CD4-positive, alpha-beta T cell treated with Interleukin-10 for 1 hour (primary cell): ENCODE measurements around the gene RTTN.

Experiments
- DNase-seq: peaks from one replicate; pipeline ENCODE4 v3.0.0-alpha.2; 2020

Gene RTTN

DNA sequence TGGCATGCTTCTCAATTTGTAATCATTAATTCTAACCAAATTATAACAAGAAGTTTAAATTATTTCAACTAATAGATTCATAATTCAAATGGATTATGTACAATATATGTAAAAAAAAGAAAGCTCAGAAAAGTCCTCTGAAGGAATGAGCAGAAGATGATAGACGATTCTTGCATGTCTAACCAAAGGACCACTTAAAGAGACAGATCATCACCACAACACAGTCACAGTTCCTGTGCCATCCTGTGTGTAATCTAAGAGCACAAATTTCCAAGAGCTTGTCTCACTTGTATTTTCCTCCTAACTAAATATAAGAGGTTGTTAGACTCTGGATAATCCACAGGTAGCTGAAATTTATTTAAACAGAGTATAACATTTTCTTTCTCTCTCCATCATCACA, 135.5 kb downstream of the RTTN start:
- no peak for DNase-seq

DNA sequence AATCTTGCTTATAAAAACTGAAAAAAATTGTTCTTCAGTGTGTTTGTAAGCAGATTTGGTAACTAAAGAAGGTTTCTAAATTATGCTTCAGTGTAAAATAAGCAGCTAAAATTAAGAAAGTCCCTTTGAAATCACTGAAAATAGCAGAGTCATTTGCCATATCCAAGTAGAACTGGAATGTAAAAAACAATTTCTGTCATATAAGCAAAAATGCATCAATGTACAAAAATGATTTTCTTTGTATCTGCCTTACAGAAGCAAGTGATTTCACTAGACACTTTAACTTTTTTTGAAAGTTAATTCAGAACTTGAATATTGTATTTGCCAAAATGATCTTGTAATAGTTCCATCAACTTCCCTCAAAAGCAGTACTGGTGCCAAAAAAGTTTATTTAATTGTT, 136.1 kb downstream of the RTTN start:
- DNase-seq, result no peak

DNA sequence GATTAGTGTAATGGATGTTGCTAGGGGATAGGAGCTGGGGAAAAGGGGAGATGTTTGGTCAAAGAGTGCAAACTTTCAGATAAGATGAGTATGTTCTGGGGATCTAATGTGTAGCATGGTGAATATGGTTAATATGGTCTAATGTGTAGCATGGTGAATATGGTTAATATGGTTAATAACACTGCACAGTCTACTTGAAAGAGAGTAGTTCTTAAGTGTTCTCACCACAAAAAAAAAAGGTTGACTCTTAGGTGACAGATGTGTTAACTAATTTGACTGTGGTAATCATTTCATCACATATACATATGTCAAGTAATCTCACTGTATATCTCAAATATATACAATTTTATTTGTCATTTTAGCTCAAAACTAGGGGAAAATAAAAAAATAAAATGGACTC, 136.5 kb downstream of the RTTN start:
- DNase-seq, result no peak

DNA sequence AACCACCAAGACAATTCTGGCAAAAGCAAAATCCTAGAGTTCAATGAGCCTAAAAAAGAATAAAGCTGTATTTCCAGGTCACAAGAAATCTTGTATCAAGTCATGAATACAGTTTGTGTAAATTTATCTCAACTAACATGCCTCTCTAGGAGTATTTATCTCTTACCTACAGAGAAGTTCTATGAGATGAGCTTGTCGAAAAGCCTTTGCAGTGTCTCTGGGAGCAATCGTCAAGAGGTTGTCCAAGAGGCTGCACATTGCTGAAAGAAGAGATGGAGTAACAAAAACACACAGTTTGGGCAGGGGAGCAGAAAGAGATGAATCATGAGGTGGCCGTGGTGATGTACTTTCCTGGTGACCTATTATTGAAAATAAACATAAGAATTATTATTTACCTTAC, 145.8 kb downstream of the RTTN start:
- DNase-seq, result no peak

DNA sequence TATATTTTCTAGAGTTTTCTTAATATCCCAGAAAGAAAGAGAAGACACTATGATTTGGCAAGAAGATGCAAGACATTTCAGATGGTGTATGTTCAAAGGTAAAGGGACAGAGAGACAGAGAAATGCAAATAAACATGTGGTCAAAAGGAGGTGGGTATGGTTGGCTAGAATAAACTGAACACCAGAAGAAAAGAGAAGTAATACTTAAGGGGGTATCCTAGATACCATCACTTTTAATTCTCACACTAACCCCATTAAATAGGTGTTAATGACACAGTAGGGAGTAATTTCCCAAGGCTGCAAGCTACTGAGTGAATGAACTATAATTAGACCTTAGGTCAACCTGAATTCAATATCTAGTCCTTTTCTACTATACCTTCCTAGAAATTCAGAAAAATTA, 146.6 kb downstream of the RTTN start:
- DNase-seq, result no peak

DNA sequence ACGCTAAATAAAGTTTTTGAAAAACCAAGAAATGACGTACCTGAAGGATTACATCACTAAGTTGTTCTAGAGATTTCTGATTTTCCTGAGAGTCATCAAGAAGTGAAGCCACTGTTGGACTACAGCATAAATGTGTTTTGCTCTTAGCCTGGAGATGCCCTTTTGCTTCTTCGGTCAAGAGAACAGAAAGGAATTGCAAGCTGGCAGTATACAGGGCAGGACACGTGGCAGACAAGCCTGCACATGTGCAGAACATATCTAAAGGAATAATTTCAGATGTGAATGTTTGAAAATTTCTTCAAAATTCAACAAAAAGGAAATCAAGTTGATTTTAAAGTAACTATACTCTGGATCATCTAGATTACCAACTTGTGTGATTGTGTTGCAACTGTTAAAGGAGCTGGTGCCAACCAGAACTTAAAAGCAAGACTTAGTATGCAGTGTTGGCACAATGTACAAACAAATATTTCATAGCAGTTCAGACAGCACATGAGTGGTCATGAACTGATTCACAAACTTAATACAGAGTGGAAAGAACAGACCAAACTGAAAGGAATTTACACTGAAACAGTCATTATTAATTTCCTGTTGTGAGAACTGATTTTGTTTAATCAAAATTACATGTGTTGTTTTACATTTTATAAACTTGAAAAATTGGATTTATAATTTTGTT, 157.4 kb downstream of the RTTN start:
- no peak for DNase-seq

DNA sequence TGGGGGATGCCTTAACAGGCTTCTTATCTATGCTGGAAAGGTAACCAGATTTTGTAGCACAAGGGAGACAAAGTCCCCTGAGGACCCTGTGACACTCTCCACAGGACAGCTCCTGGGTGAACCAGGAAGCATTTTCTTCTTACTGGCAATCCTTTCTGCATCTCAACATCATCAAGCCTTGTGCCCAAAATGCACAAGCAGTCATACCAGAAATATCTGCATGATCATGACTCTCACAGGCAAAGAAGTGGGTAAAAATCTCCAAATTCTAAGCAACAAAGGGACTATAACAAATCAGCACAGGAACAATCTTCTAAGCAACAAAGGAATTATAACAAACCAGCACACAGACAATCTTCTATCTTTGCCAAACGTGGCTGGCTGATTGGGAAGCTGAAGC, 158.7 kb downstream of the RTTN start:
- no peak for DNase-seq

DNA sequence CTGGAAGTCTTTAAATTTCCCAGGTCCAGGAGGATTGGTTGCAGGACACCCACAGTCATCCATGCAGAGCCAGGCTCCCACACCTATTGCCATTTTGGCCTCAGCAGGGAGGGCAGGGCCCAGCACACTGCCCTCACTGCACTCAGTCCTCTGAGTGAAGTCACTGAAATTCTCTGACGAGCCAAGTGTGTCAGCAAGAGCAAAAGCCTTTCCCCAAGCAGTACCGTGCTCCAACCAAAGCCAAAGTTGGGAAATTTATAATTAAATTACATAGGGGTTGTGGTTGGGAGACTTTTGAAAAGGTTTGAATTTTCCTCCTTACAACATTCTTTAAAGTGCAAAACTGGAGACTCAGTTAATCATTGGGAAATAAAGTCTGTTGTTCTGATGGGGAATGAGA, 159.3 kb downstream of the RTTN start:
- DNase-seq, result no peak

DNA sequence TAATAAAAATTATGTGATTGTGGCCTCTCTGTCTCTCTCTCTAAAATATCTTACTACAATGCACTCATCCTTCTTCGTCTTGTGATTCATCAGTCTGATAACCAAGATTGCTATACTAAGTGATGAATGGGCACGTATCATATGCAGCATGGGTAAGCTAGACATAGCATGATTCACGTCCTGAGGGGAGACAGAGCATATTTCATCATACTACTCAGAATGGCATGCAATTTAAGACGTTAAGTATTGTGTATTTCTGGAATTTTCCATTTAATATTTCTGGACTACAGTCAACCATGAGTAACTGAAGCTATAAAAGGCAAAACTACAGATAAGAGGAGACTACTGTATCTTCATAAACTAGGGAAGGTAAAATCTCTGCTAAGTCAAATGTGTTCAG, 160.9 kb downstream of the RTTN start:
- DNase-seq, result no peak

DNA sequence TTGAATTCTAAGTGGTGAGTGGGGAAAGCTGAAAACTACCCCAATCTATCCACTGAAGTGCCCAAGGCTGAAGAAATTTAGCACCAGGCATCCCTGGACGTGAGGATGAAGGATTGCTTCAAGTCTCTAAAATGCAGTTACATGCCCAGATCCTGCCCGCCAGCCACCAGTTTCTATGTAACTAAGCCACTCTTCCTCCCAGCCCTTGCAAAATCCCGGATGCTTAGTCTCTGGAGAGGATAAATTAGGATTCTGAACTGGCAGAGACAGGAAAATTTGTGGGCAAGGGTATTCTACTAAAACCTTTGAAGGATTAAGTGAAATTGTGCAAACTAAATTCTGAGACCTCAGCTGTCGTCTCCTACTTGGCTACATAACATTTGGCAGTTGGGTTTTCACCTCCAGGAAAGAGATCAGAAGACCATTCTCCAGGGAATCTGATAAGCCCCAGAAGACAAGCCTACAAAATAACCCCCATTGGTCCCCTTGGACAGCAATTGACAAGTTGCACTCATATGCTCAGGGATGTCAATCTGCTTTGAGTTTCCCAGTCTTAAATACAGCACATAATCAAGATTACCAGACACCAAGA, 163.9 kb downstream of the RTTN start:
- DNase-seq, result no peak

DNA sequence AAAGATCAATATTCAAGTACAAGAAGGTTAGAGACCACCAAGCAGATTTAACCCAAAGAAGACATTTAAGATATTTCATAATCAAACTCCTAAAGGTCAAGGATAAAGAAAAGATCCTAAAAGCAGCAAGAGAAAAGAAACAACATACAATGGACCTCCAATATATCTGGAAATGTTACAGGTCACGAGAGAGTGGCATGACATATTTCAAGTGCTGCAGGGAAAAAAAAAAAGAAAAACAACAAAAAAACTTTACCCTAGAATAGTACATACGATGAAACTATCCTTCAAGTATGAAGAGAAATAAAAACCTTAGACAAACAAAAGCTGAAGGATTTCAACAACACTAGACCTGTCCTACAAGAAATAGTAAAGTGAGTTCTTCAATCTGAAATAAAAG, 166.3 kb downstream of the RTTN start:
- DNase-seq, result no peak

DNA sequence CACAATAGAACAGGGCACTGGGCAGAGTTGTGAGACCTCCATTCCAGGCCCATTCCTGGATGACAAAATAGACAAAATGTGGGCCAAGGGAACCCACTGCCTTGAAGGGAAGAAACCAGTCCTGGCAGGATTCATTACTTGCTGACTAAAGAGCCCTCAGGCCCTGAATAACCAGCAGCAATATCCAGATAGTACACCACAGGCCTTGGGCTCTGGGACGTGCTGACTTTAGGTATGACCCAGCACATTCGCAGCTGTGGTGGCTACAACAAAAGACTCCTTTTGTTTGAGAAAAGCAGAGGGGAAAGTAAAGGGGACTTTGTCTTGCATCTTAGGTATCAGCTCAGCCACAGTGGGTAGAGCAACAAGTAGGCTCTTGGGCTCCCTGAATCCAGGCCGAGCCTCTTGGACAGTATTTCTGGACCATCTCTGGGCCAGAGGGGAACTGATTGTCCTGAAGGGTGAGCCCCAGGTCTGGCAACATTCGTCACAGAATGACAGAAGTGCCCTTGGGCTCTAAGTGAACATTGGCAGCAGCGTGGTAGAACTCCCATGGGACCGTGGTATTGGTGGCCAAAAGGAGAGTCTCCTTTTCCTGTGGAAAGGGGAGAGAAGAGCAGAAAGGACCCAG, 167.9 kb downstream of the RTTN start:
- no peak for DNase-seq

DNA sequence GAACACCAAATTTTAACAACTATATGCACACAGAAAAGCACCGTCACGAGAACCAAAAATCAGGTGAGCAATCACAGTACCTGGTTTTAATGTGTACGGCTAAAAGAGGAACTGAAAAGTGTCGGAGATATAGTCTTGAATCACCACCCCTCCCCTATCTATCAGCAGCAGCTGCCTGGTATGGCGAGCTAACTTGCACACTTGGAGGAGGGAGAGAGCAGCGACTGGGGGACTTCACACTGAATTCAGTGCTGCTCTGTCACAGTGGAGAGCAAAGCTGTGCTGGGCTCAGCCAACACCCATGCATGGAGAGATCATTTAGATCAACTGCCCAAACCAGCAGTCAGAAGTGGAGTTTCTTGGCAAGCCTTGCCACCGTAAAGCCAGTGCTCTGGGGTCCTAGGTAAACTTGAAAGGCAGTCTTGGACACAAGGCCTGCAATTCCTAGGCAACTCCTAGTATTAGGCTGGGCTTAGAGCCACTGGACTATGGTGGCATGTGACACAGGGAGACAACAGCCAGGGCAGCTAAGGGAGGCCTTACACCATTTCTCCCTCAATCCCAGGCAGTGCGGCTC, 168.6 kb downstream of the RTTN start:
- no peak for DNase-seq

DNA sequence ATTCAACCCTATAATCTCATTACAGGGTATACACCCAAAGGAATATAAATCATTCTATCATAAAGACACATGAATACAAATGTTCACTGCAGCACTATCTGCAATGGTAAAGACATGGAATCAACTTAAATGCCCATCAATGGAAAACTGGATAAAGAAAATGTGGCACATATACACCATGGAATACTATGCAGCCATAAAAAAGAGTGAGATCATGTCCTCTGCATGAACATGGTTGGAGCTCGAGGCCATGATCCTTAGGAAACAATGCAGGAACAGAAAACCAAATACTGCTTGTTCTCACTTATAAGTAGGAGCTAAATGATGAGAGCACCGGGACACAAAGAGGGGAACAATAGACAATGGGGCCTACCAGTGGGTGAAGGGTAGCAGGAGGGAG, 169.3 kb downstream of the RTTN start:
- DNase-seq, result no peak

DNA sequence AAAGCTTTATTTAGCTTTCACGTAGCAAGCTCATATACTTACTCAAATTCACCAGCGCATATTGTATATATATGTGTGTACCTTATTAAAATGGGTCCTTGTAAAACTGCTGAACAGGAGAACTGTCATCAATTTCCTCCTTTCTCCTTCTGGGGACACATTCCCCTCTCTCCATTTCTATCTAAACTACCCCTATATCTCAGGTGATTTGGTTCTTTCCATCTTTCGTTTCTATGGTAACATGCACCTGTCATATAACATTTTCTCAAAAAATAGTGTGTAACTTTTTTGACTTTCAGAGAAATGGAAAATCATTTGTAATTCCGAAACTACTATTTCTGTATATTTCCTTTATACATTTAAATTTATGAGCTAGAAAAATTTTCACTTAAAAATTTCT, 174.3 kb downstream of the RTTN start:
- no peak for DNase-seq

DNA sequence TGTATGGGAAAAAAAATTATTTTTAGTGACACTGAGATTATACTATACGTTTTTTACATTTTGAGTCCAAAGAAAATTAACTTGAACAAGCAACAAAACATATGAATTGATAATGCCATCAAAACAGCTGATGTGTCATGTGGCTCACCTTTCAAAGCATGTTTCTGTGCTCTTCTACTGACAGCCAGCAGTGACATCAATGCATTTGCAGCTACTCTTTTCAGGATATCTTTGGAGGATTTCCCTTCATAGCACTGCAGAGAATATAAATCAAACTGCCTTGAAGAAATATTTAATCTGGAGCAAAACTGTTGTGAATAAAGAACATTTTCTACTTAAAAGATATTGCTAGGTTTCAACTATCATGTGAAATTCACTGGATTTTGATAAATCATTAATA, 174.8 kb downstream of the RTTN start:
- DNase-seq, result no peak

DNA sequence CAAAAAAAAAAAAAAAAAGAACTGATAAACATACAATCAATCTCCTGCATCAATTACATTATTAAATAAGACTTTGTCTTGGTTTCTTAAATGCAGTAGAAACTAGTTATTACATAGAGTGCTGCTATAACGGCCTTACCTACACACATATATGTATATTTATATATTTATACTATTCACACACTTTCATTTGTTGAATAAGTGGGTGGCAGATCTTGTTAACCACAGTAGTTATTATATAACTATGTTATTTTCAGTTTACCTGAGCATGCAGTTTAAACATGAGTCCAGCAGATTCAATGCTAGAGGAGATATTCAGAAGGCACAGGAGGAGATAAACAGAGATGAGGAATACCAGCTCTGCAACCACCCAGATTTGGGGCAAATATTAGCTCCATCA, 176.3 kb downstream of the RTTN start:
- DNase-seq, result no peak

DNA sequence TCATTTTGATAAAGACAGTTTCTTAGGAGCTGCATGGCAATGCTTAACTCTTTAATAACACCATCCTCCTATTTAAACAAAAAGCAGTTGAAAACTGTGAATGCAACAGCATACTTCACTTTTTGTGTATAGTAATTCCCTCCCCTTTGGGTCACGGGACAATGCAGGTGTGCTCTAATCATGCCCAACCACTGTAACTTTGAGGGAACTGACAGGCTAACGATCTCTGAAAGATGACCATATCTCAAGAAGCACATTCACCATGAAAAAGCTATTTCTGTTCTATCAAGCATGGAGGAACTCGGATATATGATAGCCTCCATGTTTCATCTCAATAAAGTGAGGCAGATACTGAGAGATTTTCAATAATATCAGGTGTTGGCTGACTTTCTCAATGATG, 176.8 kb downstream of the RTTN start:
- no peak for DNase-seq

DNA sequence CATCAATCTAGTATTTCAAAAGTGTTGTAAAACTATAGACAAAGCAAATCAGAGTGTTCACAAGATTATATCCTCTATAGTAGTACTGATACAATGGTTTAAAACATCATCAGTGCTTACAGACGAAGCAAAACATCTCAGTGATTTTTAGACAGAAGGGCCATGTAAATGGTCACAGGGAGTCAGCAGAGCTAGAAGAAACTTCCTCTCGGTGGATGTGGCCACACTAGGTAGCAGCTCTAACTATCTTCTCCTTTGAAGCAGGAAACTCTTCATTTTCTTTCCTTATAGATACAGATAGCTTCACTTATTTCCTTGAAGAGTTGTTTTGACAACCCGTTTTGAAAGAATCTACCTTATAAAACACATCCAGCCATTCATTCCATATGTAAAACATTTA, 177.4 kb downstream of the RTTN start:
- no peak for DNase-seq

DNA sequence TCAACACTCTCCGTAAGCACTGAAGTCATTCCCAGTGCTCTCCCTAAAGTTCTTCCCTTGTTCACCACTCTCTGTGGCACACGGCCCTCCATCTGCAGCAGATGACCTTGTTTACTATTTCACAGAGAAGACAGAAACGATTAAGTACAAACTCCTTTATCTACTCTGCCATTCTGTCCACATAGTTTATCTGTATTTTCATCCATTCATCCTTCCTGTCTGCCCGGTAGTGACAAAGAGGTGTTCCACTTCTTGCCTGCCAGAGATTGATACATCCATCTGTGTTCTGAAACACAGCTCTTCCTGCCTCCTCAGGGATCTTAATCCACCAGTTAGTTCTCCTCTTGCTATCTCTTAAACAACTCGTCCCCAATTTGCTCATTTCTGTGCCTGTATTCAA, 179.9 kb downstream of the RTTN start:
- DNase-seq, result no peak

DNA sequence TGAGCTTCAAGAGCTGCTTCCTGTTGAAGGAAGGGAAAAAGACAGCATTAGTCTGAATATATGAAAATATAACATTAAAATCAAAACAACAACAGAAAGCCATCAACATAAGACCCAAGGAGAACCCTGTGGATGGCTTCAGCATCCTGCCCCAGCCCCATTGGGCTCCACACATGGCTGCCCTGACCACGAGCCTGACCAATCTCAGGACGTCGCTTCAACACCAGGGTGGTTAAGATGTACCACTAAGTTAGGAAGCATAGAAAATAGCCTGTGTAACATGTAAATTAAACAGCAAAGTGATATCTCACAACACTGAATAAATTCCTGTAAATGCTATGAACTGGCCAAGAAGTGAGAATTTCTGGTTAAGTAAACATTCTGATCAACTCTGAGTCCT, 180.7 kb downstream of the RTTN start:
- no peak for DNase-seq

DNA sequence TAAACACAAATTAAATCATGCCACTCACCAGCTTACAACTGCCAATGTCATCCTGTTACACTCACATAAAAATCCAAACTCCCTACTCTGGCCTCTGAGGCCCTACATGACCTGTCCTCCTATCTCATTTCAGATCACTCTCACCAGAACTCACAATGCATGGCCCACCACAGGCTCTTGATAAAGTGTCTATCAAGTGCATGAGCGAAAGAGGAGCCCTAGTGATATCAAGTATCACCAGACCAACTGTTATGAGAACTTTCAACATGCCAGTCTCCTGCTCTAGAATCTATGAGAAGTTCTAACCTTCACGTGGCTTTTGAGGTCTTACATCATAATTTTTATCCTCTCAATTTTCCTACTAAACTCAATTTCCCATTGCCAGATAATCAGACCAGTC, 181.4 kb downstream of the RTTN start:
- no peak for DNase-seq

DNA sequence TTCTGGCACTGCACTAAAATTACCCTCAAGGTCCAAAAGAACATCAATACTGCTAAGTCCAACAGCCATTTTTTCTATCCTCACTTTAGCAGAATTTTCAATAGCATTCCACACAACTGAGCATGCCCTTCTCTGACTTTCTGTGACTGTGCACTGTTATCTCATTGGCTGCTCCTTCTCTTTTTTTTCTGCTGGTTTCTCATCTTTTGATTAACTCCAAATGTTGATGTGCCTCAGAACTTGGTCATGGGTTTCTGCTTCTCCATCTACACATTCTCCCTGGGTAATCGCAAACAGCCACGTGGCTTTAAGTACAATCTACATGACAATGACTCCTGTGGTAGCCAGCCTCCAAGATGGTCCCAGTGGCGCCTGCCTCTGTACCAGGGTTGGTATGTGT, 182.9 kb downstream of the RTTN start:
- no peak for DNase-seq

DNA sequence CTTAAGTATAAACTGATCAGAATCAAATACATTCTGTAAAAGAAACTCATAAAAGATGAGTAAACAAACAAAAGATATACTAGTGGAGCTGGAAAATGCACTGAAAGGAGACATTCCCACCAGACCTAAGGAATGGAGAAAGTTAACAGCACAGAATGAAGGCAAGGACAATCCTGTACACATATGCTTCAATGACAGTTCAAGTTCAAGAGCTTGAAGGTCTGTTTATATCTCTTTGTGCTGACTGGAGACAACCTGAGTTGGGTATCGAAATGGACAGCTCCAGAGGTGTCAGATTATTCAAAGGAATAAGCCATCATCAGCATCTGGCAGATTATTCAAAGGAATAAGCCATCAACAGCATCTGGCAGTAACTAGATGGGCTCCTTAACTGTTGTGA, 184.0 kb downstream of the RTTN start:
- no peak for DNase-seq

DNA sequence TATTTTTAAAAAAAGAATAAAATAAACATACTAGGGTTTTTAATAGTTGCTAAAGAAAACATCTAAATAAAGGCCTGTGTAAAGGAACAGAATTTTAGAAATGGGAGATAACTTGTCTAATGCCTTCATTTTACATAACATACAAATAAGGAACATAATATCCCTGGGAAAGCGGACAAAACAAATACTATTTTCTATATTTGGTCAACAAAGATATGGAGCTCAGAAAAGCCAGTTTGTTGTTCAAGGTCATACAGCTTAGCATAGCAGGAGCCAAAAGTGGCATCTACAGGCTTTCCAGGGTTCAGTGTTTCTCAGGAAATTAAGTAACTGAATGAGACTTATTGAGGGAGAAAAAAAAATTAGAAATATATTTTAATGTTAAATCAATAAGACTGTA, 184.4 kb downstream of the RTTN start:
- no peak for DNase-seq
